PC-9 (cell line): ENCODE data around the gene DNAJC13. TPM values are rescaled to one million over a fixed set of nuclear protein-coding genes. Genes with fewer than 3 reads are reported as not detected.

ENCODE experiments used
- BruUV-seq: library from RNA; stranded (reverse); fragments of 400-500 nt; replicated peaks from 2 replicates; lab custom pipeline; 2021; lab: Mats Ljungman, UMichigan
- CTCF ChIA-PET: fragments of 300-600 bp; sonication (Branson Sonifier 250); formaldehyde crosslinking; loops from one replicate; lab custom pipeline; 2022; ENCODE audit warnings: antibody characterized with exemption; lab: Charles Lee
- POLR2A ChIA-PET: fragments of 300-600 bp; sonication (Branson Sonifier 250); formaldehyde crosslinking; loops from one replicate; lab custom pipeline; 2022; ENCODE audit warnings: antibody characterized with exemption; ENCODE audit not compliant: unreplicated experiment; lab: Charles Lee
- DNase-seq, 2 experiments: peaks; one replicate each; pipeline versions ENCODE4 v3.0.0 to v3.0.0-alpha.2; 2015 to 2022; ENCODE audit warnings: mixed read lengths in 1 of 2
- H2AFZ ChIP-seq: fragments of 200-600 bp; sonication (generic); 2 replicates; pipeline ENCODE4 v1.8.1; 2017; ENCODE audit warnings: antibody characterized with exemption
- H3F3A ChIP-seq: fragments of 200-600 bp; sonication (generic); 2 replicates; pipeline ENCODE4 v1.8.1; 2017; ENCODE audit warnings: antibody characterized with exemption, mild to moderate bottlenecking, low read depth; ENCODE audit not compliant: insufficient read depth
- H3K27ac ChIP-seq: fragments of 200-600 bp; sonication (generic); 2 replicates; pipeline ENCODE4 v1.6.1; 2016; ENCODE audit warnings: mixed run types
- H3K27me3 ChIP-seq: fragments of 200-600 bp; sonication (generic); 2 replicates; pipeline ENCODE4 v1.6.1; 2016; ENCODE audit warnings: low read depth, mixed run types; ENCODE audit not compliant: insufficient read depth
- H3K36me3 ChIP-seq: fragments of 200-600 bp; sonication (generic); 2 replicates; pipeline ENCODE4 v1.6.1; 2016; ENCODE audit warnings: low read depth, mixed run types
- H3K4me1 ChIP-seq: fragments of 200-600 bp; sonication (generic); replicated peaks from 2 replicates; pipeline ENCODE4 v1.6.1; 2016; ENCODE audit warnings: mixed run types; ENCODE audit not compliant: insufficient read depth
- H3K4me2 ChIP-seq: fragments of 200-600 bp; sonication (generic); 2 replicates; pipeline ENCODE4 v1.6.1; 2017; ENCODE audit warnings: mixed run types
- H3K4me3 ChIP-seq: fragments of 200-600 bp; sonication (generic); 2 replicates; pipeline ENCODE4 v1.6.1; 2016; ENCODE audit warnings: mixed run types
- H3K79me2 ChIP-seq: fragments of 200-600 bp; sonication (generic); 2 replicates; pipeline ENCODE4 v1.6.1; 2017; ENCODE audit warnings: low read depth, mixed run types
- H3K9me2 ChIP-seq: fragments of 200-600 bp; sonication (generic); 2 replicates; pipeline ENCODE4 v1.8.1; 2017; ENCODE audit warnings: mild to moderate bottlenecking; ENCODE audit not compliant: insufficient read depth
- H3K9me3 ChIP-seq: fragments of 200-600 bp; sonication (generic); 2 replicates; pipeline ENCODE4 v1.8.1; 2016; ENCODE audit warnings: low read depth; ENCODE audit not compliant: insufficient read depth
- H4K20me1 ChIP-seq: fragments of 200-600 bp; sonication (generic); 2 replicates; pipeline ENCODE4 v1.8.1; 2017; ENCODE audit not compliant: insufficient read depth
- CTCF ChIP-seq: fragments of 200-600 bp; sonication (generic); conservative IDR thresholded peaks from 2 replicates; pipeline ENCODE4 v1.6.1; 2017; ENCODE audit warnings: mixed run types, antibody characterized with exemption, mild to moderate bottlenecking, moderate library complexity
- EZH2 ChIP-seq: fragments of 200-600 bp; sonication (generic); IDR thresholded peaks from 2 replicates; pipeline ENCODE4 v1.8.0; 2017; ENCODE audit warnings: antibody characterized with exemption, low read depth
- intact Hi-C: fragments of 100-400 bp; cut with micrococcal nuclease; formaldehyde crosslinking; loops from one replicate; pipeline ENCODE4 v1.10.0; 2022; ENCODE audit not compliant: unreplicated experiment
- total RNA-seq: library from RNA; stranded (reverse); gene quantifications from 2 replicates; pipeline ENCODE4 v1.2.3, GENCODE V29; 2021

DNAJC13 gene
- total RNA-seq, 1 experiment from 2014 or later = 56.6 TPM

GRCh38 chr3:132456571-132456970, 39.3 kb downstream of the DNAJC13 start:
- TF ChIP-seq EZH2 (no peak), CTCF (no peak)
- CTCF ChIA-PET = no interaction called here
- H3K36me3 ChIP-seq = peaks cover 28% of the 10 kb centered on the region; the same call in 1 of the 2 replicates

GRCh38 chr3:132457286-132457685, 40.0 kb downstream of the DNAJC13 start:
- Histone ChIP-seq H4K20me1 (no peaks in the 10 kb centered on the region), H3K27ac (no peak overlapping the region), H3K4me2 (no peak overlapping the region), H3K79me2 (no peaks in the 10 kb centered on the region), H3K4me3 (no peak overlapping the region), H3K9me3 (no peaks in the 10 kb centered on the region), H3F3A (no peaks in the 10 kb centered on the region; the same call in 1 of the 2 replicates), H2AFZ (no peak overlapping the region), H3K36me3 (peaks cover 28% of the 10 kb centered on the region; the same call in 1 of the 2 replicates), H3K4me1 (no peaks in the 10 kb centered on the region), H3K9me2 (no peaks in the 10 kb centered on the region), H3K27me3 (no peaks in the 10 kb centered on the region)
- intact Hi-C loops = no loop called here
- TF ChIP-seq CTCF (no peak), EZH2 (no peak)
- ChIA-PET CTCF (no interaction called here), POLR2A (no interaction called here)
- no peak for DNase-seq
- no TSS peak for BruUV-seq

More at GRCh38 chr3:132456571-132456970, 39.3 kb downstream of the DNAJC13 start:
- H4K20me1 ChIP-seq = no peaks in the 10 kb centered on the region
- no peaks in the 10 kb centered on the region for H3K9me2 ChIP-seq
- no peaks in the 10 kb centered on the region for H3K4me1 ChIP-seq
- intact Hi-C loops = no loop called here
- no TSS peak for BruUV-seq
- H3K4me3 ChIP-seq = no peak overlapping the region
- H3K9me3 ChIP-seq = no peaks in the 10 kb centered on the region
- no peak overlapping the region for H2AFZ ChIP-seq
- H3F3A ChIP-seq = no peaks in the 10 kb centered on the region
- H3K4me2 ChIP-seq = no peak overlapping the region
- H3K27ac ChIP-seq = no peak overlapping the region
- no peaks in the 10 kb centered on the region for H3K79me2 ChIP-seq
- POLR2A ChIA-PET = no interaction called here
- no peak for DNase-seq
- H3K27me3 ChIP-seq = no peaks in the 10 kb centered on the region

GRCh38 chr3:132459551-132459950, 42.2 kb downstream of the DNAJC13 start:
- CTCF ChIA-PET = no interaction called here
- no TSS peak for BruUV-seq
- no peak overlapping the region for H3K4me2 ChIP-seq
- no peaks in the 10 kb centered on the region; the same call in 1 of the 2 replicates for H3F3A ChIP-seq
- no peaks in the 10 kb centered on the region for H3K79me2 ChIP-seq
- no peaks in the 10 kb centered on the region for H3K9me3 ChIP-seq
- H3K4me3 ChIP-seq = no peak overlapping the region
- TF ChIP-seq EZH2 = no peak
- no peak for TF ChIP-seq CTCF
- no peak for DNase-seq
- no peaks in the 10 kb centered on the region for H4K20me1 ChIP-seq
- H2AFZ ChIP-seq = no peak overlapping the region
- peaks cover 31% of the 10 kb centered on the region; the same call in 1 of the 2 replicates for H3K36me3 ChIP-seq
- no peak overlapping the region for H3K27ac ChIP-seq
- H3K4me1 ChIP-seq = no peaks in the 10 kb centered on the region
- POLR2A ChIA-PET = no interaction called here
- no peaks in the 10 kb centered on the region for H3K27me3 ChIP-seq
- no peaks in the 10 kb centered on the region for H3K9me2 ChIP-seq
- intact Hi-C loops = no loop called here
